ENCODE results near the gene TTC32.

- TF ChIP-seq CTCF (IDR thresholded peaks at IDR 0.05) (no peak), POLR2A (IDR thresholded peaks at IDR 0.05) (no peak)
Measured at GRCh38 chr2:19902216-19902740, 495 bp upstream of the TTC32 start.

All from thyroid gland (tissue), 4 donors.